HPDE6-E6E7 (cell line): Measurements from ENCODE around the gene SLC25A15.
"Not testable (repeated sequence)": the region's sequence is repeated elsewhere in the genome, so short reads cannot be mapped to it uniquely, and the experiment has no call there.

Experiments used
- DNase-seq: peaks from one replicate; pipeline ENCODE4 v3.0.0; 2011; ENCODE audit warnings: missing footprints; ENCODE audit errors: extremely low spot score

The SLC25A15 gene

DNA sequence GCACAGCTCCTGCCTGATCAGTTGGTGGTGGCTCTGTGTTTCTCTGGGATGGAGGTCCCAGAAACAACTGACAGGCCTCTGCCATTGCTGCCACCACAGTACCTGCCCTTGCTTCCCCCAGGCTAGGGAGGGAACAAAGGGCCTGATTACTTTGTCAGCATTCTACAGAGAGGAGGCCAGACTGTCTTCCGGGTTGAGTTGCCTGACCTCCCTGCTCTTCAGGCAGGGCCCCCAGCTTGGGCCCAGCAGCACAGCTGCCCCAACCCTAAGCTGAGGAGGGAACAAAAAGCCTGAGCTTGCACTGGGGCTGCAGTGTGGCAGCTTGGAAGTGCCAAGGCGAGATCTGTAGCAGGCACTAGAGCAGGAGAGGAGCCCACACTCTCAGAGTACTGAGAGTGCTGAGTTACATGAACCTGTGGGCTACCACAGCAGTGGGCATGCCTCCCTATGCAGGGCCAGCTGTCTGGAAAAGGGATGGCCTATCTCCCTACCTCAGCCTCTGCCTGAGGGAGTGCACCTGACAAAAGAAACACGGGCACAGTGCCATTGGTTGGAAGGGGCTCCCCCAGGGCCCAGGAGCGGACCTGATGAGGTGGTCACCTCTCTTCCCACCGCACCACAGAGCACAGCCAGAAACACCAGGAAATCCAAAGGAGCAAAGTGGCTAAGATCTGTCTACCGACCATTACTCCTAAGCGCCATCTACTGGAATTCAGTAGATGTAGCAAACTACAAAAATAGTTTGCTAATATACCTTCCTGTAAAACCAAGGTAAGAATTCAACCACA, 24.4 kb downstream of the SLC25A15 start:
- DNase-seq: no peak

DNA sequence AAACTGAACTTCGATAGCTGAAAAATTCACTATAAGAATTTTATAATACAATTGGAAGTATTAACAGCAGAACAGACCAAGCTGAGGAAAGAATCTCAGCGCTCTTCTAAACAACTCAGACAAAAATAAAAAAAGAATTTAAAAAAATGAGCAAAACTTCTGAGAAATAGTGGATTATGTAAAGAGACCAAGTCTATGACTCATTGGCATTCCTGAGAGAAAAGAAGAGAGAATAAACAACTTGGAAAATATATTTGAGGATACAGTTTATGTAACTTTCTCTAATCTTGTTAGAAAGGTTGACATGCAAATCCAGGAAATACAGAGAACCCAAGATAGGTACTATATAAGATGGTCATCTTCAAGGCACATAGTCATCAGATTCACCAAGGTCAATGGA, 25.4 kb downstream of the SLC25A15 start:
- DNase-seq: no peak

- no peak for DNase-seq
Measured at GRCh38 chr13:40818926-40819325, 29.5 kb downstream of the SLC25A15 start.

- DNase-seq: no peak
Measured at GRCh38 chr13:40819797-40820315, 30.4 kb downstream of the SLC25A15 start.

DNA sequence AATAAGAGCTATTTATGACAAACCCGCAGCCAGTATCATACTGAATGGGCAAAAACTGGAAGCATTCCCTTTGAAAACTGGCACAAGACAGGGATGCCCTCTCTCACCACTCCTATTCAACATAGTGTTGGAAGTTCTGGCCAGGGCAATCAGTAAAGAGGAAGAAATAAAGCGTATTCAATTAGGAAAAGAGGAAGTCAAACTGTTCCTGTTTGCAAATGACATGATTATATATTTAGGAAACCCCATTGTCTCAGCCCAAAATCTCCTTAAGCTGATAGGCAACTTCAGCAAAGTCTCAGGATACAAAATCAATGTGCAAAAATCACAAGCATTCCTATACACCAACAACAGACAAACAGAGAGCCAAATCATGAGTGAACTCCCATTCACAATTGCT, 50.3 kb downstream of the SLC25A15 start:
- DNase-seq: not testable (repeated sequence)

DNA sequence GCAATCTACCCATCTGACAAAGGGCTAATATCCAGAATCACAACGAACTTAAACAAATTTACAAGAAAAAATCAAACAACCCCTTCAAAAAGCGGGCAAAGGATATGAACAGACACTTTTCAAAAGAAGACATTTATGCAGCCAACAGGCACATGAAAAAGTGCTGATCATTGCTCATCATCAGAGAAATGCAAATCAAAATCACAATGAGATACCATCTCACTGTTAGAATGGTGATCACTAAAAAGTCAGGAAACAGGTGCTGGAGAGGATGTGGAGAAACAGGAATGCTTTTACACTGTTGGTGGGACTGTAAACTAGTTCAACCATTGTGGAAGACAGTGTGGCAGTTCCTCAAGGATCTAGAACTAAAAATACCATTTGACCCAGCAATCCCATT, 51.5 kb downstream of the SLC25A15 start:
- not testable (repeated sequence) for DNase-seq
